ENCODE results near the gene MUC6.

The MUC6 gene

GRCh38 chr11:1035577-1036283 is 788 bp downstream of the MUC6 start:
- DNase-seq = no peak

GRCh38 chr11:1034456-1035295 is 1.8 kb downstream of the MUC6 start:
- DNase-seq = no peak

GRCh38 chr11:1034001-1034400 is 2.5 kb downstream of the MUC6 start:
- no peak for DNase-seq

- no peak for DNase-seq
Observed at GRCh38 chr11:1033016-1033798, 3.3 kb downstream of the MUC6 start.

GRCh38 chr11:1032310-1032891 is 4.1 kb downstream of the MUC6 start:
- no peak for DNase-seq

- DNase-seq = no peak
Observed at GRCh38 chr11:1031121-1031899, 5.2 kb downstream of the MUC6 start.

GRCh38 chr11:1030556-1030955 is 6.0 kb downstream of the MUC6 start:
- no peak for DNase-seq

GRCh38 chr11:1030086-1030485 is 6.4 kb downstream of the MUC6 start:
- no peak for DNase-seq

- no peak for DNase-seq
Observed at GRCh38 chr11:1029654-1030053, 6.9 kb downstream of the MUC6 start.

- DNase-seq = no peak
Observed at GRCh38 chr11:1029051-1029450, 7.5 kb downstream of the MUC6 start.

- no peak for DNase-seq
Observed at GRCh38 chr11:1028616-1029015, 7.9 kb downstream of the MUC6 start.

GRCh38 chr11:1028291-1028540 is 8.3 kb downstream of the MUC6 start:
- no peak for DNase-seq

GRCh38 chr11:1027483-1028290 is 8.8 kb downstream of the MUC6 start:
- no peak for DNase-seq

GRCh38 chr11:1026641-1027482 is 9.7 kb downstream of the MUC6 start:
- no peak for DNase-seq

- no peak for DNase-seq
Observed at GRCh38 chr11:1026163-1026450, 10.4 kb downstream of the MUC6 start.

- DNase-seq = no peak
Observed at GRCh38 chr11:1025410-1026162, 10.9 kb downstream of the MUC6 start.

- DNase-seq = no peak
Observed at GRCh38 chr11:1024597-1025409, 11.7 kb downstream of the MUC6 start.

GRCh38 chr11:1023811-1024596 is 12.5 kb downstream of the MUC6 start:
- DNase-seq = no peak

All from COR-L47 (cell line).